Cardiac fibroblast (primary cell): ENCODE results near the gene DIAPH3.

Experiments
- DNase-seq, 2 donors: peaks; one replicate each; pipeline versions ENCODE4 v3.0.0 to v3.0.0-alpha.2; 2010; ENCODE audit warnings: low read depth in 2 of 2
- H3K4me3 ChIP-seq, 2 donors: replicated peaks in 1 of 2; 1 replicate in 1 of 2; 2 replicates in 1 of 2; pipeline ENCODE4 v1.5.1; 2011; ENCODE audit warnings: low read depth in 2 of 2, low read length in 2 of 2, mild to moderate bottlenecking in 2 of 2, moderate library complexity in 1 of 2
- TF ChIP-seq, protein P1 (sequence below): IDR thresholded peaks from one replicate; pipeline ENCODE4 v1.5.1; 2011; ENCODE audit warnings: low read depth, mild to moderate bottlenecking, low read length, inconsistent platforms

Gene DIAPH3

DNA sequence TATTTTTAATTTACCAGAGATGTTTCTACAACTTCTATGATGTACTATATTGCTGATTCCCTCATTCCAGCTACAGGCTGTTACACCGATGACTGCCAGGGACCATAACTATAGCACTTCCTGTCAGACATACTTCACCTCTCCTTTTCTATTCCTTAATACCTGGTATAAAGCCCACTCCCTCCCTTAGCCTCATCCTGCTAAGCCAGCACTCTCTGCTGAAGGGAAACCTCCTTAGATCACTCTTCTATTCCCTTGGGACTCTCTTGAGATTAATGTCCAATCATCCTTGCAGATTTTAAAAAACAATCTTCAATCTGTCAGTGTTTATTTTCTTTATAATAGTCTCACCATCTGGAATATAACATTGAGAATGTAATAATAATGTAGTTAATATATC is 127.9 kb downstream of the DIAPH3 start:
- TF ChIP-seq, protein P1, sequence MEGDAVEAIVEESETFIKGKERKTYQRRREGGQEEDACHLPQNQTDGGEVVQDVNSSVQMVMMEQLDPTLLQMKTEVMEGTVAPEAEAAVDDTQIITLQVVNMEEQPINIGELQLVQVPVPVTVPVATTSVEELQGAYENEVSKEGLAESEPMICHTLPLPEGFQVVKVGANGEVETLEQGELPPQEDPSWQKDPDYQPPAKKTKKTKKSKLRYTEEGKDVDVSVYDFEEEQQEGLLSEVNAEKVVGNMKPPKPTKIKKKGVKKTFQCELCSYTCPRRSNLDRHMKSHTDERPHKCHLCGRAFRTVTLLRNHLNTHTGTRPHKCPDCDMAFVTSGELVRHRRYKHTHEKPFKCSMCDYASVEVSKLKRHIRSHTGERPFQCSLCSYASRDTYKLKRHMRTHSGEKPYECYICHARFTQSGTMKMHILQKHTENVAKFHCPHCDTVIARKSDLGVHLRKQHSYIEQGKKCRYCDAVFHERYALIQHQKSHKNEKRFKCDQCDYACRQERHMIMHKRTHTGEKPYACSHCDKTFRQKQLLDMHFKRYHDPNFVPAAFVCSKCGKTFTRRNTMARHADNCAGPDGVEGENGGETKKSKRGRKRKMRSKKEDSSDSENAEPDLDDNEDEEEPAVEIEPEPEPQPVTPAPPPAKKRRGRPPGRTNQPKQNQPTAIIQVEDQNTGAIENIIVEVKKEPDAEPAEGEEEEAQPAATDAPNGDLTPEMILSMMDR: no peak
- DNase-seq: no peak
- no peak overlapping the region for H3K4me3 ChIP-seq

DNA sequence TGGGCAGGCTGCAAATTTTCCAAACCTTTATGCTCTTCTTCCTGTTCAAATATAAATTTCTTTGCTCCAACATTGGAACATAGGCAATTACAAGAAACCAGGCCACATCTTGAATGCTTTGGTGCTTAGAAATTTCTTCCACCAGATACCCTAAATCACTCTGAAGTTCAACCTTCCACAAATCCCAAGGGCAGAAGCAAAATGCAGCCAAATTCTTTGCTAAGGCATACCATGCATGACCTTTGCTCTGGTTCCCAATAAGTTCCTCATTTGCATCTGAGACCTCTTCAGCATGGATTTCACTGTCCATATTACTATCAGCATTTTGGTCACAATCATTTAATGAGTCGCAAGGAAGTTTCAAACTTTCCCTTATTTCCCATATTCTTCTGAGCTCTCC is 130.9 kb downstream of the DIAPH3 start:
- TF ChIP-seq, protein P1: no peak
- no peak overlapping the region for H3K4me3 ChIP-seq
- DNase-seq: no peak

DNA sequence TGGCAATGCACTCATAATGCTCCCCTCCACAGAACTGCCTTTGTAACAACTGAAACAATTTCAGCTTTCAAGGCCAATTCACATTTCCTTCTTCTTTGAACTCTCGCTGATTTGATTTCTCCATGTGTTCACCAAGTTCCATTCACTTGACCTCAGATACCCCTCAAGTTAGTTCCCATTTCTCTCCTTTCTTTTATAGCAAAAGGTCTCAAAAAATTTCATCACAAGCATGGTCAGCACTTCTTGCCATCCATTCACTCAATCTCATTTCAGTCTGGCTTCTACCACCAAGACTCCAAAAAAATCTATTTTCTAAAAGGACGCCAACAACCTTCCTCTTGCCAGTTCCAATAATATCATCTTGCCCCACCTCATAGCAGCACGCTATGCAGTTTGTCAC is 135.7 kb downstream of the DIAPH3 start:
- TF ChIP-seq, protein P1: no peak
- DNase-seq: no peak
- H3K4me3 ChIP-seq: no peak overlapping the region

DNA sequence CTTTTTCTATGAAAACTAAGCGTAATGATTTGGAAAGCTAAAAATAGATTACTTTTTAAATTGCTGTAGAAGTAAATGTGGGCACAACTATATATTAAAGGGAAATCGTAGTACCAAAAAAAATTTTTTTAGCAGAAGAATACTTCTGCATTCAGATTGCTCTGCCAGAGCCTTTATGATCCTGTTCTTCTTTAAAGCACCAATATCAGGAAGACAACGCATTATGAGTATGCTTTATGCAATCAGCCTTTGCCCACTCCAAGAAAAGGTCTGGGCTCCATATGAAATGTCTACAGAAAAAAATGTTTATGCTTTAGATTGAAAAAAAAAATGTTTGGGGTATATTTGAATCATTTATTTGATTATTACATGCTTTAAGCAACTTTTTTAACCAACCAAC is 137.4 kb downstream of the DIAPH3 start:
- H3K4me3 ChIP-seq: no peak overlapping the region
- no peak for DNase-seq
- TF ChIP-seq, protein P1: no peak

DNA sequence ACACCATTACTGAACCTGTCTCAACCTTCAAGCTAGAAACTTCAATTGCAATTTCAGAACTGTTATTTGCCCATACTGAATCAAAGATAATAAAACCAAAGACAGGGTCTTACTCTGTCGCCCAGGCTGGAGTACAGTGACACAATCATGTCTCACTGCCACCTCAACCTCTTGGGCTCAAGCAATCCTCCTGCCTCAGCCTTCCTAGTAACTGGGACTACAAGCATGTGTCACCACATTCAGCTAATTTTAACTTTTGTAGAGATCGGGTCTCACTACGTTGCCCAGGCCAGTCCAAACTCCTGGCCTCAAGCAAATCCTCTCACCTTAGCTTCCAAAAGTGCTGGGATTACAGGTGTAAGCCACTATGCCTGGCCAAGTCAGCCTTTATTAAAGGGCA is 143.4 kb downstream of the DIAPH3 start:
- TF ChIP-seq, protein P1: no peak
- H3K4me3 ChIP-seq: no peak overlapping the region
- DNase-seq: no peak

DNA sequence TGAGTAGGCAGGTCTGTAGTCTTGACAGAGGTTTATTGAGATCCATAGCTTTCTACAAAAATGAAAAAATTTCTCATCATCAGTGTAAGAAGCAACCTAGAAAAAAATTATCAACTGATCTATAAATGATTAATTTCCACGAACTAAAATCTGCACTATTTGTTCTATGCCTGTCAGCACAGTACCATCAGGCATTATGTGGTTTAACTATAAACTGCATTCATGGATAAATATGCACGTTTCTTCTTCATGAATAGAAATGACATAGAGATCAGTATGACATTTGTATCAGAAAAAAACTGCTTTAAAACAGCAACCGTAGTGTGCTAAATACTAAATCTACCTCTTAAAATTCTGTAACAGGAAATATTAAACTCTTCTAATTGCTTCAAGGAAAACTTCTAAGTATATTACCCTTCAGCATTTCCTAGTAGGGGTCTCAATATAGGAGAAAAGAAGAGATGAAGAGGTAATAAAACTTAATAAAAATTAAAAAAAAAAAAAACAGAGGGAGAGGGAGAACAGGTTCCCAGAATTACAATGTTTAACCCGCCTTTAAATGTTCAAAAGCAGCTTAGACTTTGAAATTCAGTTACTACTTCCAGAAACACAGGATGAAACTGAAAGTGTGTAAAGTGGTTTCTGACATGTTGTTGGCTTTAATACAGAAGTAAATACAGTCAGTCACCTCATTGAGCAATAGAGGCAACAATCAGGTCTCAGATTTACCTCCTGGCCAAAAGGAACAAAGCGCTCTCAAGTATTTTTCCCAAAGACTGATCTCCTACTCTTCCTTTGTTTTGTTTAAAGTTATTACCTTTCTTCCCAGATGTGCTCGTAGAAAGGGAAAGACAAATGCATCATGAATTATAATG is 144.4 kb downstream of the DIAPH3 start:
- DNase-seq: peak; percentile 40 to 56
- H3K4me3 ChIP-seq: no peak overlapping the region
- TF ChIP-seq, protein P1: no peak
